GM23248 (cell line): Measurements from ENCODE around the gene TM2D1. TPM values are rescaled to one million over a fixed set of nuclear protein-coding genes. Genes with fewer than 3 reads are reported as not detected.

Source experiments
- DNase-seq: peaks from one replicate; pipeline ENCODE4 v3.0.0-alpha.2; 2015
- H2AFZ ChIP-seq: fragments of 200-600 bp; sonication (generic); 2 replicates; pipeline ENCODE4 v1.6.1; 2016; ENCODE audit warnings: antibody characterized with exemption
- H3F3A ChIP-seq: fragments of 200-600 bp; sonication (generic); 2 replicates; pipeline ENCODE4 v1.6.1; 2016; ENCODE audit warnings: mild to moderate bottlenecking, antibody characterized with exemption, mixed run types; ENCODE audit not compliant: insufficient read depth
- H3K27ac ChIP-seq: fragments of 200-600 bp; sonication (generic); 2 replicates; pipeline ENCODE4 v1.5.1; 2016; ENCODE audit warnings: mild to moderate bottlenecking
- H3K27me3 ChIP-seq: fragments of 200-600 bp; sonication (generic); replicated peaks from 2 replicates; pipeline ENCODE4 v1.6.1; 2016; ENCODE audit warnings: mild to moderate bottlenecking; ENCODE audit not compliant: insufficient read depth
- H3K36me3 ChIP-seq: fragments of 200-600 bp; sonication (generic); 2 replicates; pipeline ENCODE4 v1.6.1; 2016; ENCODE audit warnings: low read depth, mild to moderate bottlenecking
- H3K4me1 ChIP-seq: fragments of 200-600 bp; sonication (generic); 2 replicates; pipeline ENCODE4 v1.6.1; 2016; ENCODE audit warnings: mild to moderate bottlenecking; ENCODE audit not compliant: insufficient read depth
- H3K4me2 ChIP-seq: fragments of 200-600 bp; sonication (generic); one replicate; pipeline ENCODE4 v1.6.1; 2016; ENCODE audit warnings: mild to moderate bottlenecking; ENCODE audit not compliant: unreplicated experiment
- H3K4me3 ChIP-seq: fragments of 200-600 bp; sonication (generic); 2 replicates; pipeline ENCODE4 v1.5.1; 2016; ENCODE audit warnings: mild to moderate bottlenecking
- H3K79me2 ChIP-seq: fragments of 200-600 bp; sonication (generic); 2 replicates; pipeline ENCODE4 v1.6.1; 2016; ENCODE audit warnings: mild to moderate bottlenecking; ENCODE audit not compliant: insufficient read depth
- H3K9ac ChIP-seq: fragments of 200-600 bp; sonication (generic); 2 replicates; pipeline ENCODE4 v1.6.1; 2016; ENCODE audit warnings: mild to moderate bottlenecking
- H3K9me2 ChIP-seq: fragments of 200-600 bp; sonication (generic); 2 replicates; pipeline ENCODE4 v1.6.1; 2016; ENCODE audit warnings: mixed run types, mild to moderate bottlenecking, moderate library complexity; ENCODE audit not compliant: insufficient read depth
- H3K9me3 ChIP-seq: fragments of 200-600 bp; sonication (generic); one replicate; pipeline ENCODE4 v1.6.1; 2017; ENCODE audit warnings: low read depth
- H4K20me1 ChIP-seq: fragments of 200-600 bp; sonication (generic); 2 replicates; pipeline ENCODE4 v1.6.0; 2016; ENCODE audit not compliant: insufficient read depth
- EZH2 ChIP-seq: fragments of 200-600 bp; sonication (generic); IDR thresholded peaks from 2 replicates; pipeline ENCODE4 v1.6.1; 2018; ENCODE audit warnings: antibody characterized with exemption, mild to moderate bottlenecking; ENCODE audit not compliant: insufficient read depth, poor library complexity, severe bottlenecking
- EZH2phosphoT487 ChIP-seq: fragments of 200-600 bp; sonication (generic); IDR thresholded peaks from 2 replicates; pipeline ENCODE4 v1.6.1; 2018; ENCODE audit warnings: antibody characterized with exemption, moderate library complexity, mild to moderate bottlenecking, low read depth; ENCODE audit not compliant: insufficient read depth
- WGBS, 2 experiments: methylation state at CpG; one replicate each; pipeline ENCODE4 v1.1.6; 2015 to 2017; ENCODE audit warnings: low lambda C conversion rate in 2 of 2, low coverage in 1 of 2; ENCODE audit errors: missing lambda C conversion rate in 2 of 2; 5-methylcytosine and 5-hydroxymethylcytosine counted together
- in situ Hi-C: fragments of 300-500 bp; cut with MboI; formaldehyde crosslinking; loops from 2 replicates; pipeline ENCODE4 v1.15.0; 2020
- polyA plus RNA-seq: library from polyadenylated mRNA; unstranded; fragments of >200 nt; fragmentation: Nextera tagmentation; extraction: Ambion mirVana; gene quantifications from 2 replicates; pipeline ENCODE4 v1.2.1, GENCODE V29; 2016
- total RNA-seq: library from RNA; depleted of rRNA; stranded (reverse); fragments of >200 nt; shearing (Covaris generic); gene quantifications from 2 replicates; pipeline ENCODE4 v1.2.3, GENCODE V29; 2014

Gene TM2D1
- total and polyA plus RNA-seq, 2 experiments from 2014 or later: 81.0 to 91.8 TPM

DNA sequence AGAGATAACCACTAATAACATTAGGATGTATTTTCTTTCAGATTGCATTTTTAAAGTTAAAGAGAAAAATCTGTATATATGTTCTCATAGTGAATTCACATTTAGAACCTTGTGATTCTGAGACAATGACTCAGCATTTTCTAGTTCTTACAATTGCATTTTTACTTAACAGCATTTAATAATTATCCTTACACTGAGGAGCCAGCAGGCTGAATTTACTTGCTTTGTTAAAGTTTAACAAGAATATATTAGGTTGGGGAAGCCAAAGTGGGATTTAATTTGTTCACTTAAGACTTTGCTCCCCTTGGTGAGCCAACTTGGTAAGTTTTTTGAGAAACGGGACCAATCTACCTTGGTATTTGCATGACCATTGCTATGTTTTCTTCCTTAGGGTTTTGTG is 21.9 kb upstream of the TM2D1 start:
- peak overlapping the region; percentile 6 for H3K4me2 ChIP-seq

DNA sequence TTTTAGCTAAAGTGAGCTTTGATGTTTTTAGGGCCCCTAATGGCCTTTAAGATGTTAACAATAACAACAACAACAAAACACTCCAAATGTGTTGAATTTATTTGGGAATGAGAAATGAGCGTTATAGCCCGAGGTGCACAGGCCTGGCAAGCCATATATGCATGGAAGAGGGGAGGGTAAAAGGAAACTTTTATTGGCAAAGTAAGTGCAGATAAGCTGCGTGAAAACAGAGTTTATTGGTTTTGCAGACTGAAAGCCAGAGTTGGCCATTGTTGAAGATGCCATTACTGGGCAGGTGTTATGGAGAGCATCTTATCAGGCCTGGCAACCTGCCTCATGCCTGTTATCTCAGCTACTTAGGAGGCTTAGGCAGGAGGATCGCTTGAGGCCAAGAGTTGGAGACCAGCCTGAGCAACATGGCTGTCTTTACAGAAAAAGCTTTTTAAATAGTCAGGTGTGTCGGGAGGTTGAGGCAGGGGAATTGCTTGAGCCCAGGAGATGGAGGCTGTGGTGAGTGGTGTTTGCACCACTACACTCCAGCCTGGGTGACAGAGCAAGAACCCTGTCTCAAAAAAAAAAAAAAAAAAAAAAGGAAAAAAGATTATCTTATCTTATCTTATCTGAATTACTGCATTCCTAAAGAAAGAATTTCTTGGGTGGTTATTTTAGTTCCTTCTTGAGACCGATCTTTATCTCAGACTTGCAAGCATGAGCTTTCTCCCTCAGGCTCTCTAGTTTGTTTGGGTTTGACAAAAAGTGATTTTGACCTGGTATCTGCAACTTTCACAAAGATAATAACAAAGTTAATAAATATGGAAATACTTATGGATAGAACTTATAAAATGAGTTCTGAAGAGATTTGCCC is 19.0 kb upstream of the TM2D1 start:
- DNase-seq: no peak
- H3F3A ChIP-seq: peaks cover 12% of the 10 kb centered on the region; the same call in 1 of the 2 replicates
- TF ChIP-seq EZH2phosphoT487: no peak
- no peak for TF ChIP-seq EZH2
- peak overlapping the region; percentile 77 for H3K4me2 ChIP-seq
- no peaks in the 10 kb centered on the region for H3K9me2 ChIP-seq
- 79 to 81% methylated on average over 6 of the region's 6 CpGs for WGBS, 2 experiments
- no peaks in the 10 kb centered on the region for H3K79me2 ChIP-seq
- peak overlapping the region; percentile 93 for H2AFZ ChIP-seq
- no peaks in the 10 kb centered on the region for H3K9me3 ChIP-seq
- peak overlapping the region; percentile 86 for H3K4me3 ChIP-seq
- H4K20me1 ChIP-seq: no peaks in the 10 kb centered on the region
- H3K9ac ChIP-seq: no peak overlapping the region
- in situ Hi-C loops: no loop called here
- no peaks in the 10 kb centered on the region for H3K27me3 ChIP-seq
- H3K36me3 ChIP-seq: no peaks in the 10 kb centered on the region
- no peak overlapping the region for H3K27ac ChIP-seq
- H3K4me1 ChIP-seq: peaks cover 15% of the 10 kb centered on the region

More for the DNA sequence above, 21.9 kb upstream of the TM2D1 start:
- no peaks in the 10 kb centered on the region for H4K20me1 ChIP-seq
- WGBS, 2 experiments: 36 to 52% methylated on average over 1 of the region's 1 CpG
- in situ Hi-C loops: no loop called here
- H3K27ac ChIP-seq: peak overlapping the region; percentile 31
- peak overlapping the region; percentile 5; the same call in 1 of the 2 replicates for H3K4me3 ChIP-seq
- peak overlapping the region; percentile 77 for H2AFZ ChIP-seq
- peaks cover 15% of the 10 kb centered on the region for H3K4me1 ChIP-seq
- no peak for TF ChIP-seq EZH2phosphoT487
- no peak for TF ChIP-seq EZH2
- H3K36me3 ChIP-seq: no peaks in the 10 kb centered on the region
- peak; percentile 52 for DNase-seq
- no peaks in the 10 kb centered on the region for H3K27me3 ChIP-seq
- no peaks in the 10 kb centered on the region for H3K9me2 ChIP-seq
- no peaks in the 10 kb centered on the region for H3K9me3 ChIP-seq
- no peaks in the 10 kb centered on the region for H3K79me2 ChIP-seq
- H3K9ac ChIP-seq: no peak overlapping the region
- H3F3A ChIP-seq: peaks cover 12% of the 10 kb centered on the region; the same call in 1 of the 2 replicates

DNA sequence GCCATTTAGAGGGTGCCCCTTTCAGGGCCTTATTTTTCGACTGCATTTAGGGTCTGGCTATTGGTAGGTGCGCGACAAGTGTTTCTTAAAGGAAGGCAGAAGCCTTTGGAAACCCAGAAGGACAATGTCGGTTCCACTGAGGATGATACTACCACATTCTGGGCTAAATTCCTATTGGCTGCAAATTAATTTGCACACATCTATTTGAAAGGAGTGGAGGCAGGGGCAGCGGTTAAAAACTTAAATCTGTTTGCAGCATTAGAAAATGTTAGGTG is 18.4 kb upstream of the TM2D1 start:
- Histone ChIP-seq H3K4me3 (peak overlapping the region; percentile 86), H3K27me3 (no peaks in the 10 kb centered on the region)

DNA sequence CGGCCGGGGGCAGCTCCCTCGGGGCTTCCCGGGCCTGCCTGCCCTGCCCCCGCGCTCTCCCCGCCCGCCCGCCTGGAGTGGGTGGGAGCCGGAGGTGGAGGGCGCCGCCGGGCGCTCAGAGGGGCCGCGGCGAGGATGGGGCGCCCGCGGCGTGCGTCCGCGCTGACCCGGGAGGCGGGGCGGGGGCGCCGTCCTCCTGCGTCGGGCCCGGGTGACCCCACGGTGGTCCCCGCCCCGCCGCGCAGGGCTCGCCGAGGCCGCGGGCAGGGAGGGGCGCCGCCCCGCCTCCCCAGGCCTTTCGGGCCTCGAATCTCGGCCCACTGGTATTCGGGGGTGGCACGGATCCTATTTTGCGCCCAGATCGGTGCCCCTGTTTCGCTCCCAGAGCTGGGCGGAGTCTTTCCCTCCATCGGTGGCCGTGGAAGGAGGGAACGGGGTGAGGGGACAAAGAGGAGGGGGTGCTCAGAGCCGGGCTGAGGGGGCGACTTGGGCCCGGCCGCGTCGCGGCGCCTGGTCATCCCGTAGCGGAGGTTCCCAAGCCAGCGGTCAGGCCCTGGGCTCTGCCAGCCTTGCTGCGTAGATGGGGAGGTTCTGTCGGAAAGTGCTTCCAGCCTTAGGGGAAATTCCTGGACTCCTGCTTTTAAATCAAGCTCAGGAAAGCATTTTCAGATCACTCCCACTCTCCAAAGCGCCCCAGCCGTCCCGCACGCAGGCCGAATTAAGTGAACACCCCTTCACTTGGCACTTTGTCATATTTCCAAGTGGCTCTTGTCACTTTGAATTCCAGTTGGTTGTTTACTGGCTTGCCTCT is 17.9 kb upstream of the TM2D1 start:
- peak overlapping the region; percentile 67 for H3K27ac ChIP-seq
- peak overlapping the region; percentile 86 for H3K4me3 ChIP-seq
- H2AFZ ChIP-seq: peak overlapping the region; percentile 93
- peaks cover 12% of the 10 kb centered on the region; the same call in 1 of the 2 replicates for H3F3A ChIP-seq
- peak overlapping the region; percentile 77 for H3K4me2 ChIP-seq
- no peaks in the 10 kb centered on the region for H3K9me2 ChIP-seq
- no peaks in the 10 kb centered on the region for H3K79me2 ChIP-seq
- 2% methylated on average over 40 to 55 of the region's 74 CpGs for WGBS, 2 experiments
- no peak for TF ChIP-seq EZH2
- TF ChIP-seq EZH2phosphoT487: no peak
- H3K36me3 ChIP-seq: no peaks in the 10 kb centered on the region
- H3K4me1 ChIP-seq: peaks cover 15% of the 10 kb centered on the region
- H4K20me1 ChIP-seq: no peaks in the 10 kb centered on the region
- H3K9ac ChIP-seq: peak overlapping the region; percentile 95
- H3K27me3 ChIP-seq: no peaks in the 10 kb centered on the region
- peak; percentile 74 for DNase-seq
- in situ Hi-C loops: no loop called here
- no peaks in the 10 kb centered on the region for H3K9me3 ChIP-seq

More for the DNA sequence above, 18.4 kb upstream of the TM2D1 start:
- no peaks in the 10 kb centered on the region for H3K36me3 ChIP-seq
- H3K9me3 ChIP-seq: no peaks in the 10 kb centered on the region
- no peak for DNase-seq
- WGBS, 2 experiments: 75 to 77% methylated on average over 5 of the region's 5 CpGs
- no peaks in the 10 kb centered on the region for H3K79me2 ChIP-seq
- peak overlapping the region; percentile 93 for H2AFZ ChIP-seq
- in situ Hi-C loops: no loop called here
- H3K9ac ChIP-seq: peak overlapping the region; percentile 95
- no peaks in the 10 kb centered on the region for H4K20me1 ChIP-seq
- TF ChIP-seq EZH2phosphoT487 (no peak), EZH2 (no peak)
- peaks cover 12% of the 10 kb centered on the region; the same call in 1 of the 2 replicates for H3F3A ChIP-seq
- peak overlapping the region; percentile 67 for H3K27ac ChIP-seq
- no peaks in the 10 kb centered on the region for H3K9me2 ChIP-seq
- H3K4me1 ChIP-seq: peaks cover 15% of the 10 kb centered on the region
- peak overlapping the region; percentile 77 for H3K4me2 ChIP-seq
